Body of pancreas (tissue), 4 donors: ENCODE measurements around the gene KPNA2. TPM values are rescaled to one million over a fixed set of nuclear protein-coding genes. Genes with fewer than 3 reads are reported as not detected.
"Not testable (repeated sequence)": the region's sequence is repeated elsewhere in the genome, so short reads cannot be mapped to it uniquely, and the experiment has no call there.

Experiments
- ATAC-seq: fragments of 150-250 bp; one replicate; pipeline ENCODE4 v1.9.1; 2016
- DNase-seq, 4 donors: peaks; one replicate each; pipeline ENCODE4 v3.0.0-alpha.2; 2019
- H3K27ac ChIP-seq, 4 donors: fragments of 200-600 bp; sonication (generic); 1 replicate in 3 of 4; 2 replicates in 1 of 4; pipeline versions ENCODE4 v1.5.1 to v1.6.1; 2016 to 2019; ENCODE audit warnings: mild to moderate bottlenecking in 1 of 4, mixed read lengths in 1 of 4, moderate library complexity in 1 of 4
- H3K27me3 ChIP-seq, 2 donors: fragments of 200-600 bp; sonication (generic); one replicate each; pipeline ENCODE4 v1.6.0; 2016; ENCODE audit warnings: mild to moderate bottlenecking in 1 of 2
- H3K36me3 ChIP-seq, 2 donors: fragments of 200-600 bp; sonication (generic); replicated peaks in 1 of 2; 2 replicates each; pipeline ENCODE4 v1.5.1; 2016; ENCODE audit warnings: low read depth in 2 of 2; ENCODE audit not compliant: insufficient read depth in 1 of 2
- H3K4me1 ChIP-seq: fragments of 200-600 bp; sonication (generic); one replicate; pipeline ENCODE4 v1.6.0; 2016
- H3K4me3 ChIP-seq, 2 donors: fragments of 200-600 bp; sonication (generic); 1 replicate in 1 of 2; 2 replicates in 1 of 2; pipeline ENCODE4 v1.5.1; 2016 to 2019
- H3K9me3 ChIP-seq, 3 donors: fragments of 200-600 bp; sonication (generic); 1 replicate in 2 of 3; 2 replicates in 1 of 3; pipeline ENCODE4 v1.5.1; 2016
- POLR2A ChIP-seq, 3 donors: fragments of 450-650 bp; IDR thresholded peaks; one replicate each; pipeline ENCODE4 v1.6.1; 2016; ENCODE audit warnings: antibody characterized with exemption in 3 of 3, mild to moderate bottlenecking in 2 of 3
- WGBS, 2 donors: methylation state at CpG; one replicate each; pipeline ENCODE4 v1.1.5; 2017; 5-methylcytosine and 5-hydroxymethylcytosine counted together
- intact Hi-C: fragments of 100-400 bp; cut with DNase I; formaldehyde crosslinking; loops from one replicate; pipeline ENCODE4 v1.15.1; 2023
- total RNA-seq, 2 donors: library from RNA; depleted of rRNA; stranded (reverse); fragments of >200 nt; gene quantifications; one replicate each; pipeline ENCODE4 v1.1.0, GENCODE V29; 2016
- TF ChIP-seq, protein P1 (sequence below), 7 experiments: fragments of 450-650 bp in 4 of 7; fragments of 200-600 bp in 3 of 7; sonication (generic) in 3 of 7; IDR thresholded peaks; one replicate each; pipeline ENCODE4 v1.5.1; 2016 to 2019; ENCODE audit warnings: antibody characterized with exemption in 7 of 7

KPNA2 gene
- total RNA-seq, 2 donors from 2014 or later, result 4.6 to 5.2 TPM

DNA sequence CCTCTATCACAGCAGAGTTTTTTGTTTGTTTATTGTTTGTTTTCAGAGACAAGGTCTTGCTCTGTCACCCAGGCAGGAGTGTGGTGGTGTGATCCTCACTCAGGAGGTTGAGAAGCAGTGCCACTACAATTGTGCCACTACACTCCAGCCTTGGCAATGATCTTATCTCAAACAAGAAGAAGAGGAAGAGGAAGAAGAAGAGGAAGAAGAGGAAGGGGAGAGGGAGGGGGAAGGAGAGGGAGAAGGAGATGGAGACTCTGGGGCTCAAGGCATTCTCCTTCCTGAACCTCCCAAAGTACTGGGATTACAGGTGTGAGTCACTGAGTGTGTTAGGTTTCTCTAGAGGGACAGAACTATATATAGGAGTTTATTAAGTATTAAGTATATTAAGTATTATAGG, 22.1 kb upstream of the KPNA2 start:
- H3K27me3 ChIP-seq, result no peaks in the 10 kb centered on the region
- no peaks in the 10 kb centered on the region for H3K36me3 ChIP-seq
- H3K9me3 ChIP-seq, result no peaks in the 10 kb centered on the region
- H3K4me3 ChIP-seq, result no peak overlapping the region
- H3K27ac ChIP-seq, result no peak overlapping the region
- intact Hi-C loops, result no loop called here
- TF ChIP-seq, protein P1, sequence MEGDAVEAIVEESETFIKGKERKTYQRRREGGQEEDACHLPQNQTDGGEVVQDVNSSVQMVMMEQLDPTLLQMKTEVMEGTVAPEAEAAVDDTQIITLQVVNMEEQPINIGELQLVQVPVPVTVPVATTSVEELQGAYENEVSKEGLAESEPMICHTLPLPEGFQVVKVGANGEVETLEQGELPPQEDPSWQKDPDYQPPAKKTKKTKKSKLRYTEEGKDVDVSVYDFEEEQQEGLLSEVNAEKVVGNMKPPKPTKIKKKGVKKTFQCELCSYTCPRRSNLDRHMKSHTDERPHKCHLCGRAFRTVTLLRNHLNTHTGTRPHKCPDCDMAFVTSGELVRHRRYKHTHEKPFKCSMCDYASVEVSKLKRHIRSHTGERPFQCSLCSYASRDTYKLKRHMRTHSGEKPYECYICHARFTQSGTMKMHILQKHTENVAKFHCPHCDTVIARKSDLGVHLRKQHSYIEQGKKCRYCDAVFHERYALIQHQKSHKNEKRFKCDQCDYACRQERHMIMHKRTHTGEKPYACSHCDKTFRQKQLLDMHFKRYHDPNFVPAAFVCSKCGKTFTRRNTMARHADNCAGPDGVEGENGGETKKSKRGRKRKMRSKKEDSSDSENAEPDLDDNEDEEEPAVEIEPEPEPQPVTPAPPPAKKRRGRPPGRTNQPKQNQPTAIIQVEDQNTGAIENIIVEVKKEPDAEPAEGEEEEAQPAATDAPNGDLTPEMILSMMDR (IDR thresholded peaks at IDR 0.05), result no peak
- TF ChIP-seq POLR2A (IDR thresholded peaks at IDR 0.05), result no peak
- ATAC-seq (no peak), DNase-seq (no peak)
- H3K4me1 ChIP-seq, result no peaks in the 10 kb centered on the region

DNA sequence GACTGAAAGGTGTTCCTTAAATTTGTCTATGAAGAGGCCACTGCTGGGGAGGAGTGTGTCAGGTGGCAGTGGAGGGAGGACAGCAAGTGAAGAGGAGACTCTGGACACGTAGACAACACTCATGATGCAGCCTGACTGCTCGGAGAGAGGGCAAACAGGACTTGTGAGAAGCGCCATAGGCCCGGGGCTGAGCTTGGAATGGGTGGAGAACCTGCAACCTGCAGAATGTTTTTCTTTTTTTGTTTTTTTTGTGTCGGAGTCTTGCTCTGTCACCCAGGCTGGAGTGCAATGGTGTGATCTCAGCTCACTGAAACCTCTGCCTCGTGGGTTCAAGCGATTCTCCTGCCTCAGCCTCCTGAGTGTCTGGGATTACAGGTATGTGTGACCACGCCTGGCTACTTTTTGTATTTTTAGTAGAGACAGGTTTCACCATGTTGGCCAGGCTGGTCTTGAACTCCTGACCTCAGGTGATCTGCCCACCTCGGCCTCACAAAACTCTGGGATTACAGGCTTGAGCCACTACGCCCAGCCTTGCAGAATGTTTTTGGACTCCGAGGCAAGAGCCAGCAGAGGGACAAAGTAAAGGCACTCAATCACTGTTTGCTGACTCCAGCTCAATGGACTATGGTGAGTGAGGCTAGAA, 20.3 kb upstream of the KPNA2 start:
- Histone ChIP-seq H3K27me3 (no peaks in the 10 kb centered on the region), H3K27ac (no peak overlapping the region), H3K9me3 (no peaks in the 10 kb centered on the region), H3K36me3 (no peaks in the 10 kb centered on the region), H3K4me3 (no peak overlapping the region), H3K4me1 (peaks cover 4% of the 10 kb centered on the region)
- TF ChIP-seq POLR2A (IDR thresholded peaks at IDR 0.05), result no peak
- TF ChIP-seq, protein P1 (IDR thresholded peaks at IDR 0.05), result no peak
- no peak for DNase-seq
- intact Hi-C loops, result no loop called here
- WGBS, 2 donors, result 75 to 83% methylated on average over 10 to 11 of the region's 11 CpGs
- ATAC-seq, result no peak

DNA sequence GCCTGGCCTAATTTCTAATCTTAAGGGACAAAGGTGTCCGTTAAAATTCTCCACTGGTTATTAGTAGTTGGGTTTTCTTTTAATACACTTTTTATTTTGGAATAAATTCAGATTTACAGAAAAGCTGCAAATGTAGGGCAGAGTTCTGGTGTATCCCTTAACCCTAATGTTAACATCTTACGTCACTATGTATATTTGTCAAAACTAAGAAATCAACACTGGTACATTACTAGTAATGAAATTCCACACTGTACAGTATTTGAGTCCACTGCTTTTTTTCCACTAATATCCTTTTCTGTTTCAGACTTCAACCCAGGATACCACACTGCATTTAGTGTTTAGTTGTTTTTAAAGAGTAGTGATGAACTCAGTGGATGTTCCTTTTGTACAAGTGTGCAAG, 18.7 kb upstream of the KPNA2 start:
- 79 to 91% methylated on average over 2 of the region's 2 CpGs for WGBS, 2 donors
- no peak for TF ChIP-seq POLR2A (IDR thresholded peaks at IDR 0.05)
- TF ChIP-seq, protein P1 (IDR thresholded peaks at IDR 0.05), result no peak
- Histone ChIP-seq H3K4me3 (no peak overlapping the region), H3K9me3 (no peaks in the 10 kb centered on the region), H3K36me3 (no peaks in the 10 kb centered on the region), H3K27me3 (no peaks in the 10 kb centered on the region), H3K27ac (no peak overlapping the region), H3K4me1 (peaks cover 12% of the 10 kb centered on the region)
- DNase-seq (no peak), ATAC-seq (no peak)
- intact Hi-C loops, result no loop called here

DNA sequence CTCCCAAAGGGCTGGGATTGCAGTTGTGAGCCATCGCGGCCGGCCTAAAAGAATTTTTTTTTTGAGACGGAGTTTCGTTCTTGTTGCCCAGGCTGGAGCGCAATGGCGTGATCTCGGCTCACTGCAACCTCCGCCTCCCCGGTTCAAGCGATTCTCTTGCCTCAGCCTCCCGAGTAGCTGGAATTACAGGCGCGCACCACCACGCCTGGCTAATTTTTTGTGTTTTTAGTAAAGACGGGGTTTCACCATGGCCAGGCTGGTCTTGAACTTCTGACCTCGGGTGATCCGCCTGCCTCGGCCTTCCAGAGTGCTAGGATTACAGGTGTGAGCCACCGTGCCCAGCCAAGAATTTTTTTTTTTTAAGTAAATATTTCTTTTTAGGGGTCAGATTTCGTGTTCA, 17.0 kb upstream of the KPNA2 start:
- H3K36me3 ChIP-seq, ATAC-seq, H3K9me3 ChIP-seq, H3K4me3 ChIP-seq, H3K27ac ChIP-seq, DNase-seq, H3K27me3 ChIP-seq, intact Hi-C loops: not testable (repeated sequence)
- peaks cover 12% of the 10 kb centered on the region for H3K4me1 ChIP-seq
- 73 to 84% methylated on average over 21 of the region's 21 CpGs for WGBS, 2 donors

DNA sequence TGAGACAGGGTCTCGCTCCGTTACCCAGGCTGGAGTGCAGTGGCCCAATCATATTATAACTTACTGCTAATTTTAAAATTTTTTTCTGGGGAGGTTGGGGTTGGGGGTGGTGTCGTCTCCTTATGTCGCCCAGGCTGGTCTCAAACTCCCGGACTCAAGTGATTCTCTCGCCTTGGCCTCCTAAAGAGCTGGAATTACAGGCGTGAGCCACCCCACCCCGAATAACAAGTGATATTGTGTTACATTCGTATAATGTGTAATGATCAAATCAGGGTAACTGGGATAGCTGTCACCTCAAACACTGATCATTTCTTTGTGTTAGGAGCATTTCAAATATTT, 16.2 kb upstream of the KPNA2 start:
- Histone ChIP-seq H3K27ac (peak overlapping the region in 2 of 4 donors; percentile 4 to 87), H3K27me3 (no peaks in the 10 kb centered on the region), H3K9me3 (no peaks in the 10 kb centered on the region), H3K36me3 (no peaks in the 10 kb centered on the region), H3K4me1 (peaks cover 12% of the 10 kb centered on the region), H3K4me3 (no peak overlapping the region)
- WGBS, 2 donors, result 53 to 60% methylated on average over 9 of the region's 9 CpGs
- ATAC-seq (no peak), DNase-seq (peak in 1 of 4 donors; percentile 10)
- no peak for TF ChIP-seq POLR2A (IDR thresholded peaks at IDR 0.05)
- TF ChIP-seq, protein P1 (IDR thresholded peaks at IDR 0.05), result no peak
- intact Hi-C loops, result no loop called here
